OCI-LY7 (cell line): ENCODE data around the gene IL17A. TPM values are rescaled to one million over a fixed set of nuclear protein-coding genes. Genes with fewer than 3 reads are reported as not detected.
A peak's percentile ranks its signal among the peaks of the same experiment; 100 is the strongest.

Experiments
- BruUV-seq: library from RNA; stranded (reverse); fragments of 400-500 nt; replicated peaks from 2 replicates; lab custom pipeline; 2021; lab: Mats Ljungman, UMichigan
- CTCF ChIA-PET: fragments of 300-600 bp; sonication (Branson Sonifier 250); formaldehyde crosslinking; loops from one replicate; lab custom pipeline; 2022; ENCODE audit warnings: antibody characterized with exemption; ENCODE audit not compliant: unreplicated experiment; lab: Charles Lee
- POLR2A ChIA-PET: fragments of 300-600 bp; sonication (Branson Sonifier 250); formaldehyde crosslinking; loops from one replicate; lab custom pipeline; 2022; ENCODE audit warnings: antibody characterized with exemption; lab: Charles Lee
- DNase-seq: peaks from one replicate; pipeline ENCODE4 v3.0.0-alpha.2; 2015; ENCODE audit warnings: low spot score
- H2AFZ ChIP-seq: fragments of 200-600 bp; sonication (generic), shearing (Covaris generic); 2 replicates; pipeline ENCODE4 v1.6.1; 2014; ENCODE audit warnings: mild to moderate bottlenecking, antibody characterized with exemption, low read length, moderate library complexity
- H3K27ac ChIP-seq: fragments of 200-600 bp; sonication (generic); 2 replicates; pipeline ENCODE4 v1.5.1; 2014; ENCODE audit warnings: mixed run types, low read depth, mild to moderate bottlenecking, moderate library complexity, low read length, inconsistent platforms; ENCODE audit not compliant: poor library complexity, severe bottlenecking
- H3K36me3 ChIP-seq: fragments of 200-600 bp; sonication (generic); 2 replicates; pipeline ENCODE4 v1.6.1; 2014; ENCODE audit warnings: mild to moderate bottlenecking, antibody characterized with exemption, low read length, moderate library complexity, mixed read lengths; ENCODE audit not compliant: insufficient read depth
- H3K4me1 ChIP-seq: fragments of 200-600 bp; sonication (generic); 2 replicates; pipeline ENCODE4 v1.5.1; 2014; ENCODE audit warnings: mild to moderate bottlenecking, low read length; ENCODE audit not compliant: insufficient read depth, poor library complexity, severe bottlenecking
- H3K4me2 ChIP-seq: fragments of 200-600 bp; sonication (generic); 2 replicates; pipeline ENCODE4 v1.6.1; 2014; ENCODE audit warnings: mild to moderate bottlenecking, low read length
- H3K4me3 ChIP-seq: fragments of 200-600 bp; sonication (generic); 2 replicates; pipeline ENCODE4 v1.5.1; 2014; ENCODE audit warnings: mild to moderate bottlenecking, low read depth, low read length; ENCODE audit not compliant: poor library complexity, severe bottlenecking
- H3K79me2 ChIP-seq: fragments of 200-600 bp; sonication (generic); 2 replicates; pipeline ENCODE4 v1.6.1; 2016; ENCODE audit warnings: low read depth, mild to moderate bottlenecking, low read length, moderate library complexity, mixed read lengths; ENCODE audit not compliant: insufficient read depth
- H3K9me2 ChIP-seq: fragments of 200-600 bp; sonication (generic); 2 replicates; pipeline ENCODE4 v1.6.1; 2016; ENCODE audit warnings: mild to moderate bottlenecking, low read length, mixed read lengths; ENCODE audit not compliant: insufficient read depth
- H3K9me3 ChIP-seq: fragments of 200-600 bp; sonication (generic); 2 replicates; pipeline ENCODE4 v1.6.1; 2014; ENCODE audit warnings: mild to moderate bottlenecking, mixed run types, low read length, mixed read lengths
- H4K20me1 ChIP-seq: fragments of 200-600 bp; sonication (generic); 2 replicates; pipeline ENCODE4 v1.6.1; 2014; ENCODE audit warnings: mild to moderate bottlenecking, antibody characterized with exemption, low read length, moderate library complexity, mixed read lengths; ENCODE audit not compliant: insufficient read depth
- CTCF ChIP-seq: fragments of 200-600 bp; sonication (generic); conservative IDR thresholded peaks from 2 replicates; pipeline ENCODE4 v1.5.1; 2014; ENCODE audit warnings: mild to moderate bottlenecking, antibody characterized with exemption, low read length, moderate library complexity, mixed read lengths
- EZH2phosphoT487 ChIP-seq: fragments of 200-600 bp; sonication (generic); IDR thresholded peaks from 2 replicates; pipeline ENCODE4 v1.6.1; 2018; ENCODE audit warnings: low read depth, borderline replicate concordance, mild to moderate bottlenecking, mixed run types, antibody characterized with exemption, low read length, moderate library complexity, mixed read lengths
- intact Hi-C: fragments of 100-400 bp; cut with micrococcal nuclease; formaldehyde crosslinking; loops from one replicate; pipeline ENCODE4 v1.10.0; 2022; ENCODE audit not compliant: unreplicated experiment
- total RNA-seq, 2 experiments: library from RNA; depleted of rRNA in 1 of 2; stranded (reverse); fragments of >200 nt in 1 of 2; shearing (Covaris generic) in 1 of 2; gene quantifications; 2 replicates each; pipeline ENCODE4 v1.2.3, GENCODE V29; 2014 to 2022

IL17A gene
- total RNA-seq, 2 experiments from 2014 or later = not detected

- no peak overlapping the region for H2AFZ ChIP-seq
- DNase-seq = no peak
- H3K36me3 ChIP-seq = no peaks in the 10 kb centered on the region
- POLR2A ChIA-PET = no interaction called here
- H3K9me3 ChIP-seq = 0 out of 2 replicates have a peak, but pooled peaks cover 4% of the 10 kb centered on the region
- intact Hi-C loops = no loop called here
- TF ChIP-seq EZH2phosphoT487 = no peak
- TF ChIP-seq CTCF = no peak
- BruUV-seq = no TSS peak
- H3K79me2 ChIP-seq = no peaks in the 10 kb centered on the region
- H4K20me1 ChIP-seq = no peaks in the 10 kb centered on the region
- H3K4me3 ChIP-seq = no peak overlapping the region
- H3K27ac ChIP-seq = no peak overlapping the region
- no peaks in the 10 kb centered on the region for H3K9me2 ChIP-seq
- H3K4me2 ChIP-seq = no peak overlapping the region
- CTCF ChIA-PET = no interaction called here
- H3K4me1 ChIP-seq = no peaks in the 10 kb centered on the region
Observed at GRCh38 chr6:52201493-52201892, 15.3 kb downstream of the IL17A start.

- Histone ChIP-seq H3K4me3 (no peak overlapping the region), H3K9me2 (no peaks in the 10 kb centered on the region), H3K4me2 (no peak overlapping the region), H3K9me3 (no peaks in the 10 kb centered on the region), H4K20me1 (no peaks in the 10 kb centered on the region), H3K36me3 (no peaks in the 10 kb centered on the region), H2AFZ (no peak overlapping the region), H3K79me2 (no peaks in the 10 kb centered on the region), H3K27ac (no peak overlapping the region), H3K4me1 (no peaks in the 10 kb centered on the region)
- CTCF ChIA-PET = no interaction called here
- intact Hi-C loops = no loop called here
- TF ChIP-seq CTCF (peak; percentile 30; the same call in 1 of the 2 replicates), EZH2phosphoT487 (no peak)
- BruUV-seq = no TSS peak
- POLR2A ChIA-PET = no interaction called here
- no peak for DNase-seq
Observed at GRCh38 chr6:52207066-52207465, 20.9 kb downstream of the IL17A start.

GRCh38 chr6:52208612-52209011, 22.4 kb downstream of the IL17A start:
- POLR2A ChIA-PET = interaction anchor here (0.6 to 1.2 kb wide), 2 partner anchors 9 to 101 kb away, joined by 5 read pairs; no protein-coding TSS in a partner anchor
- BruUV-seq = no TSS peak
- intact Hi-C loops = no loop called here
- Histone ChIP-seq H3K4me3 (no peak overlapping the region), H2AFZ (no peak overlapping the region), H3K79me2 (no peaks in the 10 kb centered on the region), H3K4me1 (no peaks in the 10 kb centered on the region), H3K9me2 (no peaks in the 10 kb centered on the region), H3K4me2 (no peak overlapping the region), H3K36me3 (no peaks in the 10 kb centered on the region), H4K20me1 (no peaks in the 10 kb centered on the region), H3K9me3 (no peaks in the 10 kb centered on the region), H3K27ac (no peak overlapping the region)
- CTCF ChIA-PET = no interaction called here
- TF ChIP-seq EZH2phosphoT487 = no peak
- TF ChIP-seq CTCF = no peak
- no peak for DNase-seq
